IgD-negative memory B cell (primary cell): ENCODE data around the gene PPP5C. TPM values are rescaled to one million over a fixed set of nuclear protein-coding genes. Genes with fewer than 3 reads are reported as not detected.
"Not testable (repeated sequence)": the region's sequence is repeated elsewhere in the genome, so short reads cannot be mapped to it uniquely, and the experiment has no call there.

Experiments
- H3K27ac Mint-ChIP-seq, 3 donors: one replicate each; pipeline ENCODE4 v1.8.0; 2020 to 2022; ENCODE audit warnings: mild to moderate bottlenecking in 3 of 3, mixed read lengths in 3 of 3, moderate library complexity in 1 of 3
- H3K27me3 Mint-ChIP-seq: one replicate; pipeline ENCODE4 v1.8.0; 2021; ENCODE audit warnings: mixed read lengths
- H3K36me3 Mint-ChIP-seq: one replicate; pipeline ENCODE4 v1.8.0; 2020; ENCODE audit warnings: mild to moderate bottlenecking, mixed read lengths
- H3K4me1 Mint-ChIP-seq, 3 donors: one replicate each; pipeline ENCODE4 v1.8.0; 2020 to 2022; ENCODE audit warnings: mixed read lengths in 3 of 3, mild to moderate bottlenecking in 1 of 3
- H3K4me3 Mint-ChIP-seq, 4 donors: one replicate each; pipeline ENCODE4 v1.8.0; 2020 to 2022; ENCODE audit warnings: mild to moderate bottlenecking in 4 of 4, mixed read lengths in 4 of 4, moderate library complexity in 3 of 4
- H3K9me3 Mint-ChIP-seq, 3 donors: one replicate each; pipeline ENCODE4 v1.8.0; 2020 to 2021; ENCODE audit warnings: mixed read lengths in 3 of 3, mild to moderate bottlenecking in 1 of 3
- polyA plus RNA-seq: library from polyadenylated mRNA; unstranded; fragments of 300-500 nt; fragmentation: Illumina TruSeq; gene quantifications from one replicate; pipeline ENCODE4 v1.2.3, GENCODE V29; 2021

The PPP5C gene
- polyA plus RNA-seq, 1 donor from 2014 or later: 32.9 TPM

DNA sequence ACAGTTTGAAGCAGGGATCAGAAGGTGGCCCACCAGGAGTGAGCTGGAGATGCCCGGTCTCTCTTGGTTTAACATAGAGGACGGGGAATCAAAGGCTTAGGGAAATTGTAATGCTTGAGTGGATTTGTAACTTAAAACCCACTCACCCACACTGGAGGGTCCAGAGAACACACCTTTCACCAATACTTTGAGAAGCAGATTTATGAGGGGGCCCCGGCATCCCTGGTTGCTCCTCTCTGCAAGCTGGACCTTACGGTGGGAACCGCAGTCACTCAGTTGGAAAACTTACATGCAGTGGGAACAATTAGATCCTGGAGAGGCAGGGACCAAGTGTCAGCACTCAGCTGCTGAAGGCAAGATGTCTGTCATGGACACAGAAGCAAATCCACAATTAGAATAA, 20.5 kb downstream of the PPP5C start:
- no peaks in the 10 kb centered on the region for H3K27me3 Mint-ChIP-seq
- no peaks in the 10 kb centered on the region for H3K9me3 Mint-ChIP-seq
- peaks cover 4% of the 10 kb centered on the region for H3K36me3 Mint-ChIP-seq
- H3K4me1 Mint-ChIP-seq: peaks cover 0 to 7% (median 5%) of the 10 kb centered on the region in 3 donors
- H3K4me3 Mint-ChIP-seq: no peak overlapping the region
- no peak overlapping the region for H3K27ac Mint-ChIP-seq

GRCh38 chr19:46368116-46368515, 21.2 kb downstream of the PPP5C start:
- H3K4me3 Mint-ChIP-seq: no peak overlapping the region
- peaks cover 4% of the 10 kb centered on the region for H3K36me3 Mint-ChIP-seq
- H3K27ac Mint-ChIP-seq: no peak overlapping the region
- H3K9me3 Mint-ChIP-seq: no peaks in the 10 kb centered on the region
- peaks cover 0 to 7% (median 5%) of the 10 kb centered on the region in 3 donors for H3K4me1 Mint-ChIP-seq
- no peaks in the 10 kb centered on the region for H3K27me3 Mint-ChIP-seq

DNA sequence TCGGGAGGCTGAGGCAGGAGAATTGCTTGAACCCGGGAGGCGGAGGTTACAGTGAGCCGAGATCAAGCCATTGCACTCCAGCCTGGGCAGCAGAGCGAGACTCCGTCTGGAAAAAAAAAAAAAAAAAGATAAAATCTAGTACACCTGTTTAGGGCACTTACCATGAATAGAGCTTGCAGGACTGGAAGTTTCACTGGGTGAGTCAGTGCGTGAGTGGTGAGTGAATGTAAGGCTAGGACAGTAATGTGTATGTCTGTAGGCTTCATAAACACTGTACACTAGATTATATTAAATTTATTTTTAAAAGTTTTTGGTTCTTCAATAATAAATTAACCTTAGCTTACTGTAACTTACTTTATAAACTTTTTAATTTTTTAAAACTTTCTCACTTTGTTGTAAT, 22.9 kb downstream of the PPP5C start:
- Mint-ChIP-seq H3K36me3 (no peaks in the 10 kb centered on the region), H3K4me3 (no peak overlapping the region), H3K27me3 (no peaks in the 10 kb centered on the region), H3K9me3 (no peaks in the 10 kb centered on the region), H3K27ac (no peak overlapping the region), H3K4me1 (peaks cover 0 to 7% (median 3%) of the 10 kb centered on the region in 3 donors)

DNA sequence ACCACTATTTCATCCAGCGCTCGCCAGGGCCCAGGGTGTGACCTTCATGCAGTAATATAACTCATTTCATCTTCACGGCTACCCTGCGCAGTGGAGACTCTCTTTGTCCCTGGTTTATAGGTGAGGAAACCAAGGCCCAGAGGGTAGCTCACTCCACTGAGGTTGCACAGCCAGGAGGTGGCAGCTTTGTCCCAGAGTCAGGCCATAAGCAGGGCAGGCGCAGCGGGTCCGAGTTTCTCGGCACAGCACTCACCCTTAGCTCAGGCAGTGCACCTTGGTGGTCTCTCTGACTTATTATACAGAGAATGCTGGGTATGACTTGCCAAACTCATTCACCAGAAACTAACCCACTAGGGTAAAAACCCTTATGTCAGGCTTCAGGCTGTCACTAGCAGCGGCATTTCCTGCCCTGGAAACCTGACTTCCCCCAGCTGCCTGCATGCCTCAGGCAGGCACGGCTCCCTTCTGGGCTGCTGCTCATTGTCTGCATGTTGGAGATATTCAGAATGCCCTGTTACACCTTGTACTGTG, 24.5 kb downstream of the PPP5C start:
- Mint-ChIP-seq H3K27me3 (no peaks in the 10 kb centered on the region), H3K36me3 (no peaks in the 10 kb centered on the region), H3K4me3 (no peak overlapping the region), H3K9me3 (no peaks in the 10 kb centered on the region), H3K27ac (no peak overlapping the region), H3K4me1 (peaks cover 0 to 6% (median 3%) of the 10 kb centered on the region in 3 donors)

DNA sequence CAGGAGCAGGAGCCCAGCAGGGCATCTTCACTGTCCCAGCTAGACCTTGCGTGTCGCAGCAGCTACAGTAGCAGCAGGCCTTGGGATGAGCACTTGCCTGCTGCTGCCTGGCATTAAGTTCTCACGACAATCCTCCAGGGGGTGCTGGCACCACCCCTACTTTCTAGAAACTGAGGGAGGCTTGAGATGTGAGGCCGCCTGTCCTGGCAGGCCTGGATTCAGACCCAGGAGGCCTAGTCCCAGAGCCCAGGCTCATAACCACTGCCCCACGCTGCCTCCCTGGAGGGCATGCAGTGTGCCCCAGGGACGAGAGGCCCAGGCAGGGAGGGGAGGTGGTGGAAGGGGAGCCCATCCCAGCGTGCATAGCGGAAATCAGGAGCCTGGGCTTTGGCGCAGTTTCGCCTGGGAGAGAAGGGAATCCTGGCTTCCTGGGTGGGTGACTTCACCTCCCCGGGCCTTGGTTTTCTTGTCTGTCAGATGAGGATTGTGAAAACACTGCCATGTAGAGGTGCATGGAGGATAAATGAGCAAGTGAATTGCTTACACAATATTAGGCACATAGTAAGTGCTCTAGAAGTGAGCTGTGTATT, 26.1 kb downstream of the PPP5C start:
- H3K4me3 Mint-ChIP-seq: no peak overlapping the region
- no peak overlapping the region for H3K27ac Mint-ChIP-seq
- no peaks in the 10 kb centered on the region for H3K9me3 Mint-ChIP-seq
- no peaks in the 10 kb centered on the region for H3K36me3 Mint-ChIP-seq
- no peaks in the 10 kb centered on the region for H3K27me3 Mint-ChIP-seq
- H3K4me1 Mint-ChIP-seq: peaks cover 0 to 3% (median 3%) of the 10 kb centered on the region in 3 donors

DNA sequence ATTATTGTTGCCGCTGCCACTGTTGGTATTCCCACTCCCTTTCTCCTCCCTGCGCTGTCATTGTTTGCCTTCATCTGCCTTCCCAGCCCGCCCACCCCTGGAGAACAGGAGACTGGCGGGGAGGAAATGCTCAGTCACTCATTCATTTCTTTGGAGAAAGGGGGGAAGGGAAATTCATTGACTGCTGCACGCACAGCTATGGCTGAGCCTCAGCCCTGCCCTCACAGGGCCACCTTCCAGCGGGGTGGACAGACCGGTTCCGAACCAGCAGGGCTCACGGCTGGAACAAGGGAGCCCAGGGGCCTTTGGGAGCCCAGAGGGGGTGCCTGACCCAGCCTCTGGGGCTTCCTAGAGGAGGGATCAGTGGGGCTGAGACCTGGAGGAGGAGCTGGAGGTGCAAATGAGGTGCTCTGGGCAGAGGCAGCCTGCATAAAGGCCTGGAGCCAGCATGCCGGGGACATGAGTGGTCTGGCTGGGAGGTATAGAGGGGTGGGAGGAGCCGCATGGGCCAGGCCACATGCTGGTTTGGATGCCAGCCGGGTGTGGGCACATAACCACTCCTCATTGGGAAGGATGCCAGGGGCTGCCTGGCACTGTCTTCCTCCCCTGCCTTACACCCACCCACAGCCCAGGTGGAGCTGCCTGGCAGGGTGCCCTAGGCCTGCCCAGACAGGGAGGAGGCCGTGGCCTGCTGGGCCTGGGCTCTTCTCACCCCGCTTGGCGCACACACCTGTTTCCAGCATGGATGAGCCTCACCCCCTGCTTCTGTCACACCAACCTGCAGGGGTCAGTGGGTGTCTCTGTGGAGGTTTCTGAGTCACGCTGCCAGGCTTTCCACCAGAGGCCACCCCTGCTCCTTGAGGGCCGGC, 26.8 kb downstream of the PPP5C start:
- no peak overlapping the region for H3K4me3 Mint-ChIP-seq

GRCh38 chr19:46374536-46375475, 27.9 kb downstream of the PPP5C start:
- no peaks in the 10 kb centered on the region for H3K9me3 Mint-ChIP-seq
- no peak overlapping the region for H3K4me3 Mint-ChIP-seq
- peaks cover 4% of the 10 kb centered on the region for H3K36me3 Mint-ChIP-seq
- H3K27me3 Mint-ChIP-seq: no peaks in the 10 kb centered on the region
- no peak overlapping the region for H3K27ac Mint-ChIP-seq
- H3K4me1 Mint-ChIP-seq: peaks cover 0 to 4% (median 3%) of the 10 kb centered on the region in 3 donors

More for the DNA sequence above, 26.8 kb downstream of the PPP5C start:
- peaks cover 0 to 3% (median 2%) of the 10 kb centered on the region in 3 donors for H3K4me1 Mint-ChIP-seq
- no peaks in the 10 kb centered on the region for H3K27me3 Mint-ChIP-seq
- no peaks in the 10 kb centered on the region for H3K36me3 Mint-ChIP-seq
- H3K9me3 Mint-ChIP-seq: no peaks in the 10 kb centered on the region
- H3K27ac Mint-ChIP-seq: no peak overlapping the region

DNA sequence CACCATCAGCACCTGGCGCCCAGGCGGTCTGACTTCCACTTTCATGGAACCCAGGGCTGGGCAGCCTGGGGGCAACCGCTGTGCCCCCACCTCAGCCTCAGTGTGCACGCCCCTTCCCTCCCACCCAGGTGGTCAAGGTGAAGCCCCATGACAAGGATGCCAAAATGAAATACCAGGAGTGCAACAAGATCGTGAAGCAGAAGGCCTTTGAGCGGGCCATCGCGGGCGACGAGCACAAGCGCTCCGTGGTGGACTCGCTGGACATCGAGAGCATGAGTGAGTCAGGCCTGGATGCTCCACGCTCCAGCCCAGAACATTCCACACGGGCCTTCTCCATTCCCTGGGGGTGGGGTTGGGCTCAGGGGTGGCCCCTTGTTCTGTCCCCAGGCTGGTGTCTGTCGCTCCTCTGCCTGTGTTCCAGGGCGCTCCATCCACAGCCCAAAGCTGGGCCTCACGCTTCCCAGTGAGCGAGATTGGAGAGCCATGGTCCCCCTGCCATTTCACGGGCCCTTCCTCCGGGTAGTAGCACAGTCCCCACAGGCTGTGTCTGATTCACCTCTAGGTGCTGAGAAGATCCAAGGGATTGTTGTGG, 28.7 kb downstream of the PPP5C start:
- H3K9me3 Mint-ChIP-seq, H3K4me3 Mint-ChIP-seq, H3K27me3 Mint-ChIP-seq, H3K36me3 Mint-ChIP-seq, H3K4me1 Mint-ChIP-seq: not testable (repeated sequence)
- peak overlapping the region in 1 of 3 donors; percentile 50 for H3K27ac Mint-ChIP-seq

DNA sequence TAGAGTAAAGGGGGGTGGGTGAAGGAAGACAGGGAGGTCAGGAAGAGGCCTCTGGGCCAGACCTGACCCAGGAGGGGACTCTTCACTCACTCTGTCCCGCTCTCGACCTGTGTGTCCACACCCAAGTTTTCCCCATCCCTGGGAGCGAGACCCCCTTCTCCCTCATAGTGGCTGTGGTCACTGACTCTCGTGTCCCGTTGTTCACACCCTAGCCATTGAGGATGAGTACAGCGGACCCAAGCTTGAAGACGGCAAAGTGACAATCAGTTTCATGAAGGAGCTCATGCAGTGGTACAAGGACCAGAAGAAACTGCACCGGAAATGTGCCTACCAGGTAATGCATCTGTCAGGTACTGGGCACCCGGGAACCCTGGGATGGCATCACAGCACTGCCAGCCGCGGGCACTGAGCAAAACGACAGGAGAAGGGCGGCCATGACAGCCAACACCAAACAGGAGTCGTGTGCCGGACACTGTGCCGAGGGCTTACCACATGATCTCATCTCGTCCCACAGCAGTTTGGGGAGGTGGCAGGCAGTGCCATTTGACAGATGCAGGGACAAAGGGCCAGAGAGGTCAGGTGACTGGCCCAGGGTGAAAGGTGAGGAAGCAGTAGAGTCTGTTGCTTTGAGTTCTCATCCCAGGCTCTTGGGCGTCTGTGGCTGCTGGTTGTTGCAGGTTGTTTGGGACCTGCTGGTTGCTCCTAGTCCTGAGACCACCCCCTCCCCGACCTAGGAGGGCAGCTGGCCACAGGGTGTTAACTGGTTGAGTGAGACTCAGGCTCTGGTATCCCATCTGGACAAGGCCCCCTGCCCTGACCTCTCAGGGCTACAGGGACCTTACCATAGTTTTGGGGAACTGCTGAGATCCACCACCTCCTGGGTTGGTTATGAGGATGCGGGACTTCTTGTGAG, 29.6 kb downstream of the PPP5C start:
- peak overlapping the region in 1 of 4 donors; percentile 10 for H3K4me3 Mint-ChIP-seq
- peaks cover 4 to 9% (median 7%) of the 10 kb centered on the region in 3 donors for H3K4me1 Mint-ChIP-seq
- no peaks in the 10 kb centered on the region for H3K27me3 Mint-ChIP-seq
- no peaks in the 10 kb centered on the region for H3K9me3 Mint-ChIP-seq
- peaks cover 6% of the 10 kb centered on the region for H3K36me3 Mint-ChIP-seq
- H3K27ac Mint-ChIP-seq: no peak overlapping the region

GRCh38 chr19:46378268-46378667, 31.4 kb downstream of the PPP5C start:
- Mint-ChIP-seq H3K36me3 (peaks cover 6% of the 10 kb centered on the region), H3K9me3 (no peaks in the 10 kb centered on the region), H3K4me1 (peaks cover 4 to 9% (median 7%) of the 10 kb centered on the region in 3 donors), H3K4me3 (no peak overlapping the region), H3K27me3 (no peaks in the 10 kb centered on the region), H3K27ac (no peak overlapping the region)

DNA sequence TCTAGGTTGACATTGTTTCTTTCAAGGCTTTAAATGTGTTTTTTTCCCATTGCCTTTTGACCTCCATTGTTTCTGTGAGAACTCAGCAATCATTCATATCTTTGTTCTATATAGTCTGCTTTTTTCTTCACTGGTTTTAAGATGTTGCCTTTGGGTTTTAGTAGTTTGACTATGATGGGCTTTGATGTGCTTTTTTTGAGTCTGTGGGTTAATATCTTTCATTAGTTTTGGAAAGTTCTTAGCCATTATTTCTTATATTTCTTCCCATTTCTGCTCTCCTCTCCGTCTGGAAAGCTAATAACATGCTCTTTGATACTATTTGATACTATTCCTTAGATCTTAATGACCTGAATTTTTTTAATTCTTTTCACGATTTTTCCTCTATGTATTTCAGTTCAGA, 33.8 kb downstream of the PPP5C start:
- no peaks in the 10 kb centered on the region for H3K27me3 Mint-ChIP-seq
- H3K9me3 Mint-ChIP-seq: no peaks in the 10 kb centered on the region
- no peak overlapping the region for H3K27ac Mint-ChIP-seq
- peaks cover 6% of the 10 kb centered on the region for H3K36me3 Mint-ChIP-seq
- H3K4me3 Mint-ChIP-seq: no peak overlapping the region
- peaks cover 4 to 9% (median 7%) of the 10 kb centered on the region in 3 donors for H3K4me1 Mint-ChIP-seq

DNA sequence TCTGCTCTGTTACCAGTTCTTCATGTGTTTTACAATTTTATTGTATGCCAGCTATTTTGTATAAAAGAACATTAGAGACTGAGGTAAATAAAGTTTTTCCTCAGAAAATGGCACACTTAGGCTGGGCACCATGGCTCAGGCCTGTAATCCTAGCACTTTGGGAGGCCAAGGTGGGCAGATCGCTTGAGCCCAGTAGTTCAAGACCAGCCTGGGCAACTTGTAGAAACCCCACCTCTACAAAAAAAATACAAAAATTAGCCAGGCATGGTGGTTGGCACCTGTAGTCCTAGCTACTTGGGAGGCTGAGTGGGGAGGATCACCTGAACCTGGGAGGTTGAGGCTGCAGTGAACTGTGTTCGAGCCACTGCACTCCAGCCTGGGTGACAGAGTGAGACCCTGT, 34.5 kb downstream of the PPP5C start:
- Mint-ChIP-seq H3K36me3 (peaks cover 6% of the 10 kb centered on the region), H3K9me3 (no peaks in the 10 kb centered on the region), H3K27me3 (no peaks in the 10 kb centered on the region)

GRCh38 chr19:46381756-46382345, 35.0 kb downstream of the PPP5C start:
- Mint-ChIP-seq H3K4me3 (no peak overlapping the region), H3K36me3 (peaks cover 6% of the 10 kb centered on the region), H3K27ac (no peak overlapping the region), H3K9me3 (no peaks in the 10 kb centered on the region), H3K27me3 (no peaks in the 10 kb centered on the region), H3K4me1 (peaks cover 4 to 9% (median 7%) of the 10 kb centered on the region in 3 donors)

More for the DNA sequence above, 34.5 kb downstream of the PPP5C start:
- Mint-ChIP-seq H3K4me3 (no peak overlapping the region), H3K27ac (no peak overlapping the region), H3K4me1 (peaks cover 4 to 9% (median 7%) of the 10 kb centered on the region in 3 donors)
